GM18508 (cell line): ENCODE results near the gene ARHGEF12.

ENCODE experiments used
- ATAC-seq: cut with Tn5 transposase; IDR thresholded peaks from one replicate; pipeline ENCODE4 v1.9.1; 2021; ENCODE audit warnings: moderate number of reproducible peaks; ENCODE audit not compliant: insufficient read depth, unreplicated experiment

The ARHGEF12 gene

GRCh38 chr11:120316880-120317688, 19.1 kb upstream of the ARHGEF12 start:
- ATAC-seq: no peak

- ATAC-seq: no peak
Measured at GRCh38 chr11:120317689-120318480, 18.3 kb upstream of the ARHGEF12 start.

- ATAC-seq: no peak
Measured at GRCh38 chr11:120318906-120319305, 17.3 kb upstream of the ARHGEF12 start.

- no peak for ATAC-seq
Measured at GRCh38 chr11:120324932-120325810, 11.0 kb upstream of the ARHGEF12 start, which contains the start of gene TLCD5. TLCD5 (plus strand) TSS chr11:120325299; CDS start chr11:120327442, 2,143 bp downstream.

- no peak for ATAC-seq
Measured at GRCh38 chr11:120326228-120326627, 10.0 kb upstream of the ARHGEF12 start.

- ATAC-seq: no peak
Measured at GRCh38 chr11:120326845-120327281, 9.3 kb upstream of the ARHGEF12 start.

- ATAC-seq: no peak
Measured at GRCh38 chr11:120327311-120327710, 8.9 kb upstream of the ARHGEF12 start.

GRCh38 chr11:120329556-120329955, 6.7 kb upstream of the ARHGEF12 start:
- no peak for ATAC-seq

- ATAC-seq: no peak
Measured at GRCh38 chr11:120330045-120330444, 6.2 kb upstream of the ARHGEF12 start.

- ATAC-seq: no peak
Measured at GRCh38 chr11:120331301-120331996, 4.8 kb upstream of the ARHGEF12 start.

GRCh38 chr11:120332822-120333716, 3.1 kb upstream of the ARHGEF12 start:
- ATAC-seq: no peak

- no peak for ATAC-seq
Measured at GRCh38 chr11:120333801-120334200, 2.4 kb upstream of the ARHGEF12 start.

- ATAC-seq: no peak
Measured at GRCh38 chr11:120334332-120334731, 1.9 kb upstream of the ARHGEF12 start.

GRCh38 chr11:120334894-120335462, 1.2 kb upstream of the ARHGEF12 start:
- no peak for ATAC-seq

- ATAC-seq: no peak
Measured at GRCh38 chr11:120335556-120335907, 681 bp upstream of the ARHGEF12 start.

GRCh38 chr11:120336641-120337354, 585 bp downstream of the ARHGEF12 start:
- no peak for ATAC-seq

- ATAC-seq: no peak
Measured at GRCh38 chr11:120337355-120338106, 1.3 kb downstream of the ARHGEF12 start.
